A549 (cell line): Measurements from ENCODE around the gene BTBD2. TPM values are rescaled to one million over a fixed set of nuclear protein-coding genes. Genes with fewer than 3 reads are reported as not detected.
"Not testable (repeated sequence)": the region's sequence is repeated elsewhere in the genome, so short reads cannot be mapped to it uniquely, and the experiment has no call there.

Source experiments
- ATAC-seq, 2 experiments: fragments of 200-7000 bp in 1 of 2; fragments of >200 bp in 1 of 2; cut with Nextera tagmentation in 1 of 2; cut with Tn5 transposase in 1 of 2; 3 replicates each; pipeline versions ENCODE4 v1.8.0 to v1.9.1; 2018 to 2020; ENCODE audit warnings: mild to moderate bottlenecking in 1 of 2, moderate library complexity in 1 of 2
- CTCF ChIA-PET: fragments of 300-600 bp; sonication (Branson Sonifier 250); formaldehyde crosslinking; extraction: SDS; loops from one replicate; lab custom pipeline; 2021; ENCODE audit warnings: antibody characterized with exemption, inconsistent platforms; lab: Yijun Ruan, JAX
- POLR2A ChIA-PET: fragments of 350-600 bp; formaldehyde crosslinking; extraction: SDS; loops from one replicate; lab custom pipeline; 2021; ENCODE audit warnings: antibody characterized with exemption, inconsistent platforms; lab: Yijun Ruan, JAX
- DNase-seq, 2 experiments: peaks; one replicate each; pipeline versions ENCODE4 v3.0.0 to v3.0.0-alpha.2; 2011 to 2016; ENCODE audit warnings: low read depth in 1 of 2, low spot score in 1 of 2
- FAIRE-seq: peaks from 2 replicates; lab custom pipeline; 2011; peaks lifted over from hg19 to GRCh38; lab: Jason Lieb, UNC
- H3K27ac ChIP-seq, 2 experiments: fragments of >200 bp; sonication (Bioruptor Twin); formaldehyde crosslinking; 3 replicates each; pipeline ENCODE4 v1.5.1; 2016 to 2017
- H3K4me1 ChIP-seq: fragments of >200 bp; sonication (Bioruptor Twin); formaldehyde crosslinking; 3 replicates; pipeline ENCODE4 v1.6.1; 2016
- H3K4me2 ChIP-seq: fragments of >200 bp; sonication (Bioruptor Twin); formaldehyde crosslinking; 3 replicates; pipeline ENCODE4 v1.6.1; 2016
- H3K4me3 ChIP-seq: fragments of >200 bp; sonication (Bioruptor Twin); formaldehyde crosslinking; 3 replicates; pipeline ENCODE4 v1.5.1; 2016
- H3K9me3 ChIP-seq: fragments of >200 bp; sonication (Bioruptor Twin); formaldehyde crosslinking; 3 replicates; pipeline ENCODE4 v1.6.1; 2016
- CEBPB ChIP-seq, 2 experiments: fragments of >200 bp in 1 of 2; sonication (Bioruptor Twin) in 1 of 2; formaldehyde crosslinking in 1 of 2; IDR thresholded peaks; 2 replicates each; pipeline ENCODE4 v1.6.1; 2012 to 2016
- CHD4 ChIP-seq: fragments of 200-600 bp; sonication (generic); IDR thresholded peaks from 2 replicates; pipeline ENCODE4 v1.6.1; 2016; ENCODE audit warnings: antibody characterized with exemption, mild to moderate bottlenecking, borderline replicate concordance
- EHF ChIP-seq: fragments of 250-450 bp; sonication (Bioruptor Pico); IDR thresholded peaks from 2 replicates; pipeline ENCODE4 v1.5.0; 2020; ENCODE audit warnings: mild to moderate bottlenecking
- EHMT2 ChIP-seq: fragments of 200-600 bp; sonication (generic); IDR thresholded peaks from 2 replicates; pipeline ENCODE4 v1.6.1; 2016; ENCODE audit warnings: antibody characterized with exemption, low read depth, mild to moderate bottlenecking, moderate library complexity
- EP300 ChIP-seq, 2 experiments: fragments of >200 bp; sonication (Bioruptor Twin); formaldehyde crosslinking; IDR thresholded peaks; 2 replicates in 1 of 2; 3 replicates in 1 of 2; pipeline ENCODE4 v1.6.1; 2016 to 2017
- ESRRA ChIP-seq: fragments of 150-350 bp; IDR thresholded peaks from 2 replicates; pipeline ENCODE4 v1.6.1; 2014; ENCODE audit warnings: mild to moderate bottlenecking, low read length, borderline replicate concordance
- FOSB ChIP-seq: fragments of 250-450 bp; sonication (Bioruptor Pico); IDR thresholded peaks from 2 replicates; pipeline ENCODE4 v1.5.0; 2020; ENCODE audit warnings: mild to moderate bottlenecking, moderate library complexity
- HOXA7 ChIP-seq: fragments of 250-450 bp; sonication (Bioruptor Pico); IDR thresholded peaks from 2 replicates; pipeline ENCODE4 v1.5.0; 2020; ENCODE audit warnings: mild to moderate bottlenecking, moderate library complexity
- HOXB13 ChIP-seq: fragments of 250-450 bp; sonication (Bioruptor Pico); IDR thresholded peaks from 2 replicates; pipeline ENCODE4 v1.5.0; 2020; ENCODE audit warnings: low read depth, mild to moderate bottlenecking, moderate library complexity
- HOXB5 ChIP-seq: fragments of 250-450 bp; sonication (Bioruptor Pico); IDR thresholded peaks from 2 replicates; pipeline ENCODE4 v1.5.0; 2020; ENCODE audit warnings: mild to moderate bottlenecking, moderate library complexity
- JUN ChIP-seq, 2 experiments: fragments of >200 bp; sonication (Bioruptor Twin); formaldehyde crosslinking; IDR thresholded peaks; 2 replicates in 1 of 2; 3 replicates in 1 of 2; pipeline ENCODE4 v1.6.1; 2016 to 2017
- JUNB ChIP-seq: fragments of >200 bp; sonication (Bioruptor Twin); formaldehyde crosslinking; IDR thresholded peaks from 2 replicates; pipeline ENCODE4 v1.6.1; 2016
- MYC ChIP-seq: IDR thresholded peaks from 2 replicates; pipeline ENCODE4 v1.6.1; 2012; ENCODE audit warnings: mild to moderate bottlenecking, inconsistent platforms, low read length, improper control_type of control experiment, borderline replicate concordance
- NPAS2 ChIP-seq: fragments of 250-450 bp; sonication (Bioruptor Pico); IDR thresholded peaks from 2 replicates; pipeline ENCODE4 v1.8.0; 2022; ENCODE audit warnings: mild to moderate bottlenecking, moderate library complexity, borderline replicate concordance
- NR3C1 ChIP-seq: fragments of >200 bp; sonication (Bioruptor Twin); formaldehyde crosslinking; IDR thresholded peaks from 3 replicates; pipeline ENCODE4 v1.6.1; 2017
- POLR2A ChIP-seq: IDR thresholded peaks from 2 replicates; pipeline ENCODE4 v1.6.1; 2012; ENCODE audit warnings: mild to moderate bottlenecking, low read length
- POLR2AphosphoS2 ChIP-seq: conservative IDR thresholded peaks from 2 replicates; pipeline ENCODE4 v1.6.1; 2012; ENCODE audit warnings: low read length, improper control_type of control experiment, inconsistent platforms
- RARB ChIP-seq: fragments of 250-450 bp; sonication (Bioruptor Pico); IDR thresholded peaks from 2 replicates; pipeline ENCODE4 v1.8.0; 2021; ENCODE audit warnings: mild to moderate bottlenecking, moderate library complexity
- RFX5 ChIP-seq: fragments of 450-650 bp; IDR thresholded peaks from 2 replicates; pipeline ENCODE4 v1.7.1; 2014; ENCODE audit warnings: antibody characterized with exemption, mild to moderate bottlenecking, moderate library complexity
- TP53 ChIP-seq: fragments of 250-450 bp; sonication (Bioruptor Pico); IDR thresholded peaks from 2 replicates; pipeline ENCODE4 v1.5.0; 2021; ENCODE audit warnings: mild to moderate bottlenecking, moderate library complexity
- ZFP36 ChIP-seq: fragments of 450-650 bp; IDR thresholded peaks from 2 replicates; pipeline ENCODE4 v1.6.1; 2014; ENCODE audit warnings: borderline replicate concordance; ENCODE audit not compliant: partially characterized antibody
- ZSCAN20 ChIP-seq: fragments of 250-450 bp; sonication (Bioruptor Pico); IDR thresholded peaks from 2 replicates; pipeline ENCODE4 v1.8.0; 2022; ENCODE audit warnings: mild to moderate bottlenecking, moderate library complexity
- WGBS: methylation state at CpG from one replicate; pipeline ENCODE4 v1.1.6; 2017; ENCODE audit errors: missing lambda C conversion rate; 5-methylcytosine and 5-hydroxymethylcytosine counted together
- polyA plus RNA-seq, 4 experiments: library from polyadenylated mRNA; depleted of rRNA in 3 of 4; stranded (reverse); fragments of >200 nt; fragmentation: RNase III in 1 of 4; extraction: RNeasy Plus Mini Kit Qiagen cat#74134 plus additional on column Dnase treatment in 1 of 4; gene quantifications; 2 replicates in 3 of 4; 3 replicates in 1 of 4; pipeline ENCODE4 v1.2.3, GENCODE V29; 2011 to 2017

BTBD2 gene
- polyA plus RNA-seq, 2 of the 4 experiments (the other 2 are of a cell fraction) = 16.3 to 29.6 TPM

- Histone ChIP-seq H3K4me3 (no peak overlapping the region), H3K27ac (no peak overlapping the region), H3K9me3 (peaks cover 9% of the 10 kb centered on the region), H3K4me1 (peaks cover 31% of the 10 kb centered on the region), H3K4me2 (no peak overlapping the region)
- ChIA-PET POLR2A (interaction anchor here (2.2 kb wide), 1 partner anchor 13 kb away, joined by 5 read pairs; no protein-coding TSS in a partner anchor), CTCF (interaction anchor here (0.8 to 2.7 kb wide), 4 partner anchors 16 to 34 kb away, joined by 3 to 13 read pairs (median 7); no protein-coding TSS in a partner anchor)
- FAIRE-seq (no peak), ATAC-seq (no peak), DNase-seq (no peak)
- WGBS = 90% methylated on average over 6 of the region's 14 CpGs
- TF ChIP-seq POLR2A (no peak), EHMT2 (no peak), TP53 (CRISPR knock-in tag) (no peak), ZFP36 (no peak), RFX5 (no peak)
Measured at GRCh38 chr19:2035590-2035991, 20.1 kb upstream of the BTBD2 start.

- no peak overlapping the region for H3K4me3 ChIP-seq
- H3K4me1 ChIP-seq = peaks cover 25% of the 10 kb centered on the region
- H3K4me2 ChIP-seq = no peak overlapping the region
- 85% methylated on average over 20 of the region's 34 CpGs for WGBS
- CTCF ChIA-PET = interaction anchor here (0.7 to 2.7 kb wide), 7 partner anchors 9 to 108 kb away, joined by 3 to 13 read pairs (median 3); no protein-coding TSS in a partner anchor
- TF ChIP-seq EHF (CRISPR knock-in tag) = no peak
- no peak for TF ChIP-seq ESRRA
- TF ChIP-seq HOXA7 = no peak
- no peak for TF ChIP-seq EHMT2
- TF ChIP-seq JUNB = no peak
- TF ChIP-seq ZSCAN20 (CRISPR knock-in tag) = no peak
- no peak for TF ChIP-seq EP300 (IDR thresholded peaks at IDR 0.05)
- no peak for TF ChIP-seq NPAS2
- TF ChIP-seq CHD4 = no peak
- TF ChIP-seq JUN (IDR thresholded peaks at IDR 0.05) = no peak
- TF ChIP-seq CEBPB (IDR thresholded peaks at IDR 0.05) = no peak
- no peak for TF ChIP-seq HOXB13 (CRISPR knock-in tag)
- TF ChIP-seq POLR2AphosphoS2 = no peak
- ATAC-seq (peak in 1 of 2 experiments; percentile 43; a peak in 3 of 6 replicates), DNase-seq (peak in 1 of 2 experiments; percentile 61), FAIRE-seq (no peak)
- H3K27ac ChIP-seq = no peak overlapping the region; a peak in 1 of 6 replicates
- POLR2A ChIA-PET = interaction anchor here (0.8 to 2.2 kb wide), 2 partner anchors 14 to 25 kb away, joined by 5 to 6 read pairs; no protein-coding TSS in a partner anchor
- H3K9me3 ChIP-seq = peaks cover 9% of the 10 kb centered on the region
Measured at GRCh38 chr19:2034729-2035589, 19.4 kb upstream of the BTBD2 start.

GRCh38 chr19:2034253-2034652 lies 18.7 kb upstream of the BTBD2 start:
- ChIA-PET CTCF (interaction anchor here (1.2 to 2.7 kb wide), 4 partner anchors 9 to 35 kb away, joined by 4 to 13 read pairs (median 8); partner anchors contain the start of gene MKNK2), POLR2A (interaction anchor here (0.8 kb wide), 1 partner anchor 26 kb away, joined by 6 read pairs; no protein-coding TSS in a partner anchor)
- not testable (repeated sequence) for H3K9me3 ChIP-seq, DNase-seq, H3K4me2 ChIP-seq, H3K4me3 ChIP-seq, FAIRE-seq, ATAC-seq
- Histone ChIP-seq H3K27ac (peak overlapping the region in 1 of 2 experiments; percentile 93; a peak in 3 of 6 replicates), H3K4me1 (peaks cover 18% of the 10 kb centered on the region)
- WGBS = 91% methylated on average over 15 of the region's 15 CpGs

- Histone ChIP-seq H3K27ac (peak overlapping the region; percentile 91 to 93; a peak in 4 of 6 replicates), H3K9me3 (peaks cover 9% of the 10 kb centered on the region), H3K4me2 (no peak overlapping the region), H3K4me1 (peaks cover 19% of the 10 kb centered on the region), H3K4me3 (no peak overlapping the region)
- FAIRE-seq = no peak
- ATAC-seq = no peak
- 78% methylated on average over 4 of the region's 9 CpGs for WGBS
- ChIA-PET POLR2A (no interaction called here), CTCF (interaction anchor here (1.2 to 2.7 kb wide), 2 partner anchors 18 to 36 kb away, joined by 4 to 11 read pairs; partner anchors contain the start of gene MKNK2)
- TF ChIP-seq TP53 (CRISPR knock-in tag) (no peak), RARB (CRISPR knock-in tag) (no peak), NR3C1 (no peak), FOSB (CRISPR knock-in tag) (no peak), MYC (no peak), HOXB5 (CRISPR knock-in tag) (no peak)
- DNase-seq = no peak
Measured at GRCh38 chr19:2033825-2034159, 18.3 kb upstream of the BTBD2 start.
